PC-9 (cell line): ENCODE results near the gene TAB3. TPM values are rescaled to one million over a fixed set of nuclear protein-coding genes. Genes with fewer than 3 reads are reported as not detected.

Experiments used
- BruUV-seq: library from RNA; stranded (reverse); fragments of 400-500 nt; replicated peaks from 2 replicates; lab custom pipeline; 2021; lab: Mats Ljungman, UMichigan
- CTCF ChIA-PET: fragments of 300-600 bp; sonication (Branson Sonifier 250); formaldehyde crosslinking; loops from one replicate; lab custom pipeline; 2022; ENCODE audit warnings: antibody characterized with exemption; lab: Charles Lee
- POLR2A ChIA-PET: fragments of 300-600 bp; sonication (Branson Sonifier 250); formaldehyde crosslinking; loops from one replicate; lab custom pipeline; 2022; ENCODE audit warnings: antibody characterized with exemption; ENCODE audit not compliant: unreplicated experiment; lab: Charles Lee
- DNase-seq, 2 experiments: peaks; one replicate each; pipeline versions ENCODE4 v3.0.0 to v3.0.0-alpha.2; 2015 to 2022; ENCODE audit warnings: mixed read lengths in 1 of 2
- H2AFZ ChIP-seq: fragments of 200-600 bp; sonication (generic); 2 replicates; pipeline ENCODE4 v1.8.1; 2017; ENCODE audit warnings: antibody characterized with exemption
- H3F3A ChIP-seq: fragments of 200-600 bp; sonication (generic); 2 replicates; pipeline ENCODE4 v1.8.1; 2017; ENCODE audit warnings: antibody characterized with exemption, mild to moderate bottlenecking, low read depth; ENCODE audit not compliant: insufficient read depth
- H3K27ac ChIP-seq: fragments of 200-600 bp; sonication (generic); 2 replicates; pipeline ENCODE4 v1.6.1; 2016; ENCODE audit warnings: mixed run types
- H3K27me3 ChIP-seq: fragments of 200-600 bp; sonication (generic); 2 replicates; pipeline ENCODE4 v1.6.1; 2016; ENCODE audit warnings: low read depth, mixed run types; ENCODE audit not compliant: insufficient read depth
- H3K36me3 ChIP-seq: fragments of 200-600 bp; sonication (generic); 2 replicates; pipeline ENCODE4 v1.6.1; 2016; ENCODE audit warnings: low read depth, mixed run types
- H3K4me1 ChIP-seq: fragments of 200-600 bp; sonication (generic); replicated peaks from 2 replicates; pipeline ENCODE4 v1.6.1; 2016; ENCODE audit warnings: mixed run types; ENCODE audit not compliant: insufficient read depth
- H3K4me2 ChIP-seq: fragments of 200-600 bp; sonication (generic); 2 replicates; pipeline ENCODE4 v1.6.1; 2017; ENCODE audit warnings: mixed run types
- H3K4me3 ChIP-seq: fragments of 200-600 bp; sonication (generic); 2 replicates; pipeline ENCODE4 v1.6.1; 2016; ENCODE audit warnings: mixed run types
- H3K79me2 ChIP-seq: fragments of 200-600 bp; sonication (generic); 2 replicates; pipeline ENCODE4 v1.6.1; 2017; ENCODE audit warnings: low read depth, mixed run types
- H3K9me2 ChIP-seq: fragments of 200-600 bp; sonication (generic); 2 replicates; pipeline ENCODE4 v1.8.1; 2017; ENCODE audit warnings: mild to moderate bottlenecking; ENCODE audit not compliant: insufficient read depth
- H3K9me3 ChIP-seq: fragments of 200-600 bp; sonication (generic); 2 replicates; pipeline ENCODE4 v1.8.1; 2016; ENCODE audit warnings: low read depth; ENCODE audit not compliant: insufficient read depth
- H4K20me1 ChIP-seq: fragments of 200-600 bp; sonication (generic); 2 replicates; pipeline ENCODE4 v1.8.1; 2017; ENCODE audit not compliant: insufficient read depth
- EZH2 ChIP-seq: fragments of 200-600 bp; sonication (generic); IDR thresholded peaks from 2 replicates; pipeline ENCODE4 v1.8.0; 2017; ENCODE audit warnings: antibody characterized with exemption, low read depth
- intact Hi-C: fragments of 100-400 bp; cut with micrococcal nuclease; formaldehyde crosslinking; loops from one replicate; pipeline ENCODE4 v1.10.0; 2022; ENCODE audit not compliant: unreplicated experiment
- total RNA-seq: library from RNA; stranded (reverse); gene quantifications from 2 replicates; pipeline ENCODE4 v1.2.3, GENCODE V29; 2021
- TF ChIP-seq, protein P1 (sequence below): fragments of 200-600 bp; sonication (generic); conservative IDR thresholded peaks from 2 replicates; pipeline ENCODE4 v1.6.1; 2017; ENCODE audit warnings: mixed run types, antibody characterized with exemption, mild to moderate bottlenecking, moderate library complexity

The TAB3 gene
- total RNA-seq, 1 experiment from 2014 or later = 50.8 TPM

DNA sequence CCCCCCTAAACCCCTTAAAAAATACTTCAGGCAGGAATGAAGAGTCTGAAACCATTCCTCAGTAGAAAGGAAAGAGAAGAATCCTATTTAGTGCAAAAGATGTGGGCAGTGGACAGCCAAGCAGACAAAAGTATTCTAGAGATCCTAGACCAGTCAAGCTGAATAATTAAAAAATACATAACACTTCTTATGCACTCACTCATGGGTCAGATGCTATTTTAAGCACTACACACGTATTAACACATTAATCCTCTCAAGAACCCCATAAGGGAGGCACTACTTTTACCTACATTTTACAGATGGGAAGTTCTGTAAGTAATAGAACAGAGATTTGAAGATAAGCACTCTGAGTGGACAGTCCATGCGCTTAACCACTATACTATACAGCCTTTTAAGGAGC is 5.9 kb downstream of the TAB3 start:
- no TSS peak for BruUV-seq
- Histone ChIP-seq H3K4me1 (peaks cover 20% of the 10 kb centered on the region), H3K79me2 (peaks cover 100% of the 10 kb centered on the region), H3K27ac (no peak overlapping the region), H3K27me3 (no peaks in the 10 kb centered on the region), H3K4me2 (no peak overlapping the region), H3K9me3 (no peaks in the 10 kb centered on the region), H3K36me3 (peaks cover 15% of the 10 kb centered on the region; the same call in 1 of the 2 replicates), H4K20me1 (no peaks in the 10 kb centered on the region; the same call in 1 of the 2 replicates), H3K9me2 (no peaks in the 10 kb centered on the region), H2AFZ (no peak overlapping the region), H3F3A (0 out of 2 replicates have a peak, but pooled peaks cover 4% of the 10 kb centered on the region), H3K4me3 (no peak overlapping the region)
- no peak for DNase-seq
- intact Hi-C loops = no loop called here
- TF ChIP-seq EZH2 = no peak
- TF ChIP-seq, protein P1, sequence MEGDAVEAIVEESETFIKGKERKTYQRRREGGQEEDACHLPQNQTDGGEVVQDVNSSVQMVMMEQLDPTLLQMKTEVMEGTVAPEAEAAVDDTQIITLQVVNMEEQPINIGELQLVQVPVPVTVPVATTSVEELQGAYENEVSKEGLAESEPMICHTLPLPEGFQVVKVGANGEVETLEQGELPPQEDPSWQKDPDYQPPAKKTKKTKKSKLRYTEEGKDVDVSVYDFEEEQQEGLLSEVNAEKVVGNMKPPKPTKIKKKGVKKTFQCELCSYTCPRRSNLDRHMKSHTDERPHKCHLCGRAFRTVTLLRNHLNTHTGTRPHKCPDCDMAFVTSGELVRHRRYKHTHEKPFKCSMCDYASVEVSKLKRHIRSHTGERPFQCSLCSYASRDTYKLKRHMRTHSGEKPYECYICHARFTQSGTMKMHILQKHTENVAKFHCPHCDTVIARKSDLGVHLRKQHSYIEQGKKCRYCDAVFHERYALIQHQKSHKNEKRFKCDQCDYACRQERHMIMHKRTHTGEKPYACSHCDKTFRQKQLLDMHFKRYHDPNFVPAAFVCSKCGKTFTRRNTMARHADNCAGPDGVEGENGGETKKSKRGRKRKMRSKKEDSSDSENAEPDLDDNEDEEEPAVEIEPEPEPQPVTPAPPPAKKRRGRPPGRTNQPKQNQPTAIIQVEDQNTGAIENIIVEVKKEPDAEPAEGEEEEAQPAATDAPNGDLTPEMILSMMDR = no peak
- ChIA-PET CTCF (no interaction called here), POLR2A (no interaction called here)

DNA sequence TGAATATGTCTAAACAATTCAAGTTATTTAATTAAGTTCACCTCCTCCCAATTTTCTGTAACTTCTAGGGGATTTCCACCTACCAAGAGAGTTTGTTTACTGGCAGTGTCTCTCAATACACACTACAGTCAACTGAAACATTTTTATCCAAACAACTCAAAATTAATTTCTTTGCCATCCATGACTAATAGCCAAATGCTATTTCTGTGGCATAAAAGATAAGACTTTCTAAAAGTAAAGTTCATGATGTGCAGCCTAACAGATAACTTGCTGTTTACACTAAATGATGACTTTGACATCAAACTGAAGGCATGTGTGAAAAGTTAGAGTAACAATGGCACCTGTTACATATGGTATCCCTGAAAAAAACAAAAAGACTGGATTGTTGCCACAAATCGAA is 7.3 kb downstream of the TAB3 start:
- Histone ChIP-seq H3K36me3 (peaks cover 15% of the 10 kb centered on the region; the same call in 1 of the 2 replicates), H3K27me3 (no peaks in the 10 kb centered on the region), H3K4me2 (no peak overlapping the region), H3K4me1 (peaks cover 22% of the 10 kb centered on the region), H3F3A (peaks cover 15% of the 10 kb centered on the region), H3K79me2 (peaks cover 100% of the 10 kb centered on the region), H3K4me3 (no peak overlapping the region), H3K27ac (no peak overlapping the region), H3K9me3 (no peaks in the 10 kb centered on the region), H2AFZ (no peak overlapping the region), H4K20me1 (no peaks in the 10 kb centered on the region; the same call in 1 of the 2 replicates), H3K9me2 (no peaks in the 10 kb centered on the region)
- CTCF ChIA-PET = no interaction called here
- no TSS peak for BruUV-seq
- POLR2A ChIA-PET = no interaction called here
- TF ChIP-seq, protein P1 = no peak
- TF ChIP-seq EZH2 = no peak
- no peak for DNase-seq
- intact Hi-C loops = no loop called here

DNA sequence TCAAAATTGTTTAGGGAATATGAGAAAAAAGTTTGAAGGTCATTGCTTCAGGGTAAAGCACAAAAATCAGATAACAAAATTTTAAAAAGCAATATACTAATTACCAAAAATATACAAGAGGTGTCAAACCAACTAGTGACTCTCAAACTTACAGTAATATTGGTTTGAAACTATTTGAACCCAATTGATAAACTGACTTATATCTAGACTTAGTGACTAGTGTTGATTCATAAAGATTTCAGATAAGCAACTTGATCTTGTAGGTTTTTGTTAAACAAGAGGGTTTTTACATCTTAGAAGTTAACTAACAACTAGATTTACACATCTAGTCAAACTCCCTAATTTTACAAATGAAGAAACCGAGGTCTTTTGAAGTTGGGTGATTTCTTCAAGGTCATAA is 7.7 kb downstream of the TAB3 start:
- Histone ChIP-seq H3F3A (peaks cover 19% of the 10 kb centered on the region), H3K79me2 (peaks cover 100% of the 10 kb centered on the region), H2AFZ (no peak overlapping the region), H3K27me3 (no peaks in the 10 kb centered on the region), H3K4me1 (peaks cover 26% of the 10 kb centered on the region), H3K9me3 (no peaks in the 10 kb centered on the region), H3K4me3 (no peak overlapping the region), H3K9me2 (no peaks in the 10 kb centered on the region), H4K20me1 (no peaks in the 10 kb centered on the region; the same call in 1 of the 2 replicates), H3K27ac (no peak overlapping the region), H3K36me3 (peaks cover 15% of the 10 kb centered on the region; the same call in 1 of the 2 replicates), H3K4me2 (no peak overlapping the region)
- BruUV-seq = no TSS peak
- no peak for DNase-seq
- POLR2A ChIA-PET = no interaction called here
- intact Hi-C loops = no loop called here
- TF ChIP-seq, protein P1 = no peak
- TF ChIP-seq EZH2 = no peak
- CTCF ChIA-PET = no interaction called here
